RKO (cell line): ENCODE measurements around the gene PIK3C2G.
"Not testable (repeated sequence)": the region's sequence is repeated elsewhere in the genome, so short reads cannot be mapped to it uniquely, and the experiment has no call there.

Experiments used
- DNase-seq: peaks from one replicate; pipeline ENCODE4 v3.0.0-alpha.2; 2016; ENCODE audit warnings: low spot score

Gene PIK3C2G

GRCh38 chr12:18643681-18644080, 382.4 kb downstream of the PIK3C2G start:
- DNase-seq, result no peak

- DNase-seq, result no peak
Observed at GRCh38 chr12:18644564-18644963, 383.2 kb downstream of the PIK3C2G start.

GRCh38 chr12:18646286-18646890, 385.1 kb downstream of the PIK3C2G start:
- DNase-seq, result no peak

GRCh38 chr12:18651525-18651924, 390.2 kb downstream of the PIK3C2G start:
- DNase-seq, result no peak

GRCh38 chr12:18652596-18652995, 391.3 kb downstream of the PIK3C2G start:
- DNase-seq, result no peak

GRCh38 chr12:18653465-18653864, 392.1 kb downstream of the PIK3C2G start:
- DNase-seq, result no peak

GRCh38 chr12:18655351-18655750, 394.0 kb downstream of the PIK3C2G start:
- no peak for DNase-seq

- DNase-seq, result no peak
Observed at GRCh38 chr12:18658179-18658578, 396.9 kb downstream of the PIK3C2G start.

- DNase-seq, result no peak
Observed at GRCh38 chr12:18658829-18659228, 397.5 kb downstream of the PIK3C2G start.

- no peak for DNase-seq
Observed at GRCh38 chr12:18676141-18676540, 414.8 kb downstream of the PIK3C2G start.

- no peak for DNase-seq
Observed at GRCh38 chr12:18676996-18677588, 415.8 kb downstream of the PIK3C2G start.

- DNase-seq, result no peak
Observed at GRCh38 chr12:18681818-18682217, 420.5 kb downstream of the PIK3C2G start.

- DNase-seq, result no peak
Observed at GRCh38 chr12:18683327-18684013, 422.2 kb downstream of the PIK3C2G start.

- no peak for DNase-seq
Observed at GRCh38 chr12:18684430-18684829, 423.1 kb downstream of the PIK3C2G start.

GRCh38 chr12:18689771-18690170, 428.5 kb downstream of the PIK3C2G start:
- no peak for DNase-seq

GRCh38 chr12:18690653-18691052, 429.3 kb downstream of the PIK3C2G start:
- DNase-seq, result peak; percentile 84

GRCh38 chr12:18693986-18694385, 432.7 kb downstream of the PIK3C2G start:
- not testable (repeated sequence) for DNase-seq

- peak; percentile 12 for DNase-seq
Observed at GRCh38 chr12:18696971-18697602, 435.8 kb downstream of the PIK3C2G start.
